GM18505 (cell line): ENCODE results near the gene ACTA2.

Experiments used
- ATAC-seq: cut with Tn5 transposase; IDR thresholded peaks from one replicate; pipeline ENCODE4 v1.9.1; 2021; ENCODE audit not compliant: unreplicated experiment
- POLR2A ChIP-seq: IDR thresholded peaks from 4 replicates; pipeline ENCODE4 v1.6.1; 2011; ENCODE audit warnings: borderline replicate concordance; ENCODE audit not compliant: insufficient read depth, insufficient read length; ENCODE audit errors: extremely low read depth

Gene ACTA2

DNA sequence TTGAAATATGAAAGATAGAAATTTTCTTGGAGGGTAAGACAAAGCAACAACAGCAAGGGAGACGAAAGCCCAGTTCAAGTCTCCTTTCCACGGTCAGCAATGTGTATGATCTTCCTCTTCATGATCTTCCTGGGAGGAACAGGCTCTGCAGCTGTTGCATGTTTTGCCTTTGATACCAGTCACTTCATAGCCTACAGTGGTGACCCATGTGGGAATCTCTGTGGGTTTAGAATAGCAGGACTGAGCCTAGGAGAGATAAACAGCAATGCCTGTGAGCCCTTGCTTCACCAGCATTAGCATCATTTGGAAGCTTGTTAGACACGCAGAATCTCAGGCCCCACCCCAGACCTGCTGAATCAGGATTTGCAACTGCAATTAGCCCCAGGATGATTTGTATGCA, 40.7 kb downstream of the ACTA2 start:
- TF ChIP-seq POLR2A = no peak
- ATAC-seq = no peak

DNA sequence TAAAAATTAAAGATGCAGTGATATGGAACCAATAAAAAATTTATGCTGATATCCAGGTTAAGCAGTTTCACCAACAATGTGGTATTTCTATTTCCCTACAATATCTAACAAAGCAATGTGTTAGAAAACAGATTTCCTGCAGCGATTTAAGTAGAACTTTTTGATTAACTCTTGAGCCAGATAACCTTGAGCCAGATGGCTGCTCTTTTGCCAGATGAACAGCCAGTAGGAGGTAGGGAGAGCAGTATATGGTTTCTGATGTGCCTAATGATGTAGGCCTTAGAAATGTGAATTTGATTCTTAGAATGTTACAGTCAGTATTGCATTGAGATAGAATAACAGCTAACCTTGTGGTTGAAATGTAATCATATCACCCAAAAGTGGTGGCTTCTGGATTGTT, 41.5 kb downstream of the ACTA2 start:
- no peak for TF ChIP-seq POLR2A
- ATAC-seq = no peak

DNA sequence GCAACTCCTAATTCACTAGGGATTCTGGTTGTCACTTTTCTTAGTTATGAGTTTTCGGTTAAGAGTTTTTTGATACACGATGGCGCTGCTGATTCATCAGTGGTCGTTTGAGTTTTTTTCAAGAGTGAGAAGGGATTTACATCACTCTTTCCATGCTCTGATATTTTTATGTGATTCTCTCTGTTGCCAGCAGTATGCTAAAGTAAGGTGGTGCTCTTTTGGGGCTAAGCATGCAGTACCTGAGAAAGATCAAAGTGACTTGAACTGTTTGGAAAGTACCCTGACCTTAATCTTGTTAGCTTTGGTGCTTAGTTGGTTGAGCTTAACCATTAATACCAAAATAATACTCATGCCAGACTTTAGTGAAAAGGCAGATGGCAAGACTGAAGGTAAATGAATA, 44.4 kb downstream of the ACTA2 start:
- no peak for ATAC-seq
- TF ChIP-seq POLR2A = no peak

DNA sequence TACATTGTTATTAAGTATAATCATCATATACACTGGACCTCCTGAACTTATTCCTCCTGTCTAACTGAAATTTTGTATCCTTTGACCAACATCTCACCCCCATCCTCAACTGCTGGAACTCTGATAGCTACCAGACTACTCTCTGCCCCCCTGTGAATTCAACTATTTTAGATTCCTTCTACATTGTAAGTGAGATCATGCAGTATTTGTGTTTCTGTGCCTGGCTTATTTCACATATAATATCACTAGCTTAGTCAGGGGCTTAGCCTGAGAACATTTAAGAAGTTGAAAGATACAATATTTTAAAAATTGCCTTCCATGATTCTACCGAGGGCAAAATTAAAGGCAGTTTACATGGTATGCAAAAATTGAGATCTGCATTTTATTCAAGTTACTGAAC, 45.7 kb downstream of the ACTA2 start:
- no peak for TF ChIP-seq POLR2A
- no peak for ATAC-seq

DNA sequence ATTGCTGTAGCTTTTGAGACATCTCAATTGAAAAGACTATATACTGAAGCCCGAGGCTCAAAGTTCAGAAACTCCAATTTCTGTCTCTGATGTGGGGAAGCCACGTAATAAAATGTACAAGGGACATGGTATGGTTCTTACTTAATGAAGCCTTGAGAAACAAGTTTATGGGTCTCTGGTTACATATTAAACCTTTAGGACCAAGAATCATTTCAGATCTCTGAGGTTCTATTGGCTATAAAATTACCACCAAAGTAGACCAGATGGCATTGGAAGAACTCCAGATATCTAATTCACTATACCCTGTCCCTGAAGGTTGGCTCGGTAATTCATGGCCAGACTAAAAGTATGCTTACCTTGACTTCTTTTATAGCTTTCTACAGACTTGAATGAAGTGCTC, 48.9 kb downstream of the ACTA2 start:
- no peak for ATAC-seq
- no peak for TF ChIP-seq POLR2A

DNA sequence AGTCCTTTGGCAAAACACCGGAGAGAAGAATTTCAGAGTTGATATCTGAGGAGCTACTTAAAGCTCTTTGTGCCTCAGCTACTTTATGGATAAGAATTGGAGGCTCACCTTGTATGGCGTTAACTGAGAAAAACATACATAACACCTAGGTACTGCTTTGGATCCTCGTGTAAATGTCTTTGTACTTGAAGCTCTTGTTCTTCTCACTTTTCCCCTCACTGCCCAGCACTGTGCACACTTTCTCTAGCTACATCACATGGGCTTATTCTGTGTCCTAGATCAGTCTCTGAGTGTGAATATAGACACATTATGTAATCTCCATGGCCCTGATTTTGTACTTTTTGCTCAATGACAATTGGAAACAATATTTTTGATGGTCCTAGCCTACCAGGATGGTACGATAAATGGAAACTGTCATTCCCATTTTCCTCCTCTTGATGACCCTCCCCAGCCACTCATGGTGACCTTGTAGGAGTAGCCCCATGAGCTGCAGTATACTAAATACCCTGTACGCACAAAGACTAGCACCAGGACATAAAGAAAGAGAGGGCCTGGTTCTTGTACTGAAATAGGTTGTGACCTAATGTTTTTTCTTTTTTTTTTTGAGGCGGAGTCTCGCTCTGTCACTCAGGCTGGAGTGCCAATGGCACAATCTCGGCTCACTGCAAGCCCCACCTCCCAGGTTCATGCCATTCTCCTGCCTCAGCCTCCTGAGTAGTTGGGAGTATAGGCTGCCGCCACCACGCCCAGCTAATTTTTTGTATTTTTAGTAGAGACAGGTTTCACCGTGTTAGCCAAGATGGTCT, 50.4 kb downstream of the ACTA2 start:
- TF ChIP-seq POLR2A = no peak
- peak; percentile 43 for ATAC-seq

DNA sequence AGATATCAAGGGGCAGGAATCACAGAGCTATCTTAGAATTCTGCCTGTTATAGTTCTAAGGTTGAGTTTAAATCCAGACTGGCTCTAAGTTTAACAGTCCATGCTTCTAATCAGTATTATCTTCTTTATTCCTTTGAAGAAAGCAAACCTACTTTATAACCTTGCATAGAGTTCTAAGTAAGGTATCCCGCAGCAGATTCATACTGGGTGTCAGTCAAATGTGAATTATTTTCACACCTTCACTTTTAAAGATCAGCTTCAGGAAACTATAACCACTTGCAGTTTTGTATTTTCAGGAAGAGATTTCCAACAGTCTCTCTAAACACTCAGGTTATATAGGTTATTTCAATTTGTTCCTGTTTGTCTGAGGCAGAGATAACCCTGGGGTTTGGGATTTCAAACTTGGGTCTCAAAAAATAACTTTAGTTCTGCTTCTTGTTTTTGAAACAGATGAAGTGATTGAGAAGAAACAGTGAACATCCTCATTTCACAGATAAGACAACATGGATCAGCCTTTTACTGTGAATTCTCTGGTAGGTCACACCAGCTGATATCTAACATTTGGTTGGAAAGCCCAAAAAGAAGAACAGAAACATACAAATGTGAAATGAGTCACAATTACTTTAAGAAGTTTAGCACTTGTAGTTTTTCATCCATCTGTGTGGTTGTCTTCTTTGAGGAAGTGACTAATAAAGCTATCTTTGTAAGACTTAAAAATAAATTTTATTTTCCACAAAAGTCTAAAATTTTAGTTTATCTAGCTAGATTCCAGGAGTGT, 51.2 kb downstream of the ACTA2 start:
- ATAC-seq = peak; percentile 81
- TF ChIP-seq POLR2A = peak; percentile 5

DNA sequence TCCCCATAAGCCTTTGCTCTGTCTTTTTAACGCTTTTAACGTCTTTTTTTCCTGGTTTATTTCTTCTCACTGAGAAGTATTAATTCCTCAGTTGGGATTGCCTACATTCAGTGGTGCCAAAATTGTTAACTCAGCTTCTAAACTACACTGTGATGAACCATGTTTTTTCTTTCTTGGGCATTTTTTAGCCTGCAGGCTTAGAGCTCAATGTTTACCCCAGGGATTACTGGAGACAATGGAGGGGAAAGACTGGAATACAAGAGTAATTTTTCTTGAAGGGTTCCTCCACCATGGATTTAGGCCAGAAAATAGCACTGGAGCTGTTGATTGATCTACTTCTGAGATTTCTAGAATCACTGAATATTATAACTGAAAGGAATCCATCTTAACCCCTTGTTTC, 52.7 kb downstream of the ACTA2 start:
- TF ChIP-seq POLR2A = no peak
- ATAC-seq = no peak

DNA sequence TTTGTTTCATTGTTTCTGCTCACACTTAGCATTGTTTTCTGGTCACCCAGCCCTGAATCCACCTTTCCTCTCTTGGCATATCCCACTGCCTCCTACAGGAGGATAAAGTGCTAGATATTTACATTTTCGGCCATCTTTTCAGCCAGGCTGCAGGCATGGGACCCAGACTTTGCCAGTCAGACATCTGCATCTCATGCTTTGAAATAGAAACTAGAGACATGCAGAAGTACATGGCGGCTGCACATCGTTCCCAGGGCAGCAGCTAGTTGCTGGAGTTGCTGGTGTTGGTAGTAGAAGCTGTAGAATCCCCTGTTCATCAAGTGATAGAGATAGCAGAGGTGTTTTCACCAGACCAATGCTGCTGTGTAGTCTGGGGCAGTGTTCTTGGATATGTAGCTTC, 53.8 kb downstream of the ACTA2 start:
- no peak for TF ChIP-seq POLR2A
- ATAC-seq = no peak

DNA sequence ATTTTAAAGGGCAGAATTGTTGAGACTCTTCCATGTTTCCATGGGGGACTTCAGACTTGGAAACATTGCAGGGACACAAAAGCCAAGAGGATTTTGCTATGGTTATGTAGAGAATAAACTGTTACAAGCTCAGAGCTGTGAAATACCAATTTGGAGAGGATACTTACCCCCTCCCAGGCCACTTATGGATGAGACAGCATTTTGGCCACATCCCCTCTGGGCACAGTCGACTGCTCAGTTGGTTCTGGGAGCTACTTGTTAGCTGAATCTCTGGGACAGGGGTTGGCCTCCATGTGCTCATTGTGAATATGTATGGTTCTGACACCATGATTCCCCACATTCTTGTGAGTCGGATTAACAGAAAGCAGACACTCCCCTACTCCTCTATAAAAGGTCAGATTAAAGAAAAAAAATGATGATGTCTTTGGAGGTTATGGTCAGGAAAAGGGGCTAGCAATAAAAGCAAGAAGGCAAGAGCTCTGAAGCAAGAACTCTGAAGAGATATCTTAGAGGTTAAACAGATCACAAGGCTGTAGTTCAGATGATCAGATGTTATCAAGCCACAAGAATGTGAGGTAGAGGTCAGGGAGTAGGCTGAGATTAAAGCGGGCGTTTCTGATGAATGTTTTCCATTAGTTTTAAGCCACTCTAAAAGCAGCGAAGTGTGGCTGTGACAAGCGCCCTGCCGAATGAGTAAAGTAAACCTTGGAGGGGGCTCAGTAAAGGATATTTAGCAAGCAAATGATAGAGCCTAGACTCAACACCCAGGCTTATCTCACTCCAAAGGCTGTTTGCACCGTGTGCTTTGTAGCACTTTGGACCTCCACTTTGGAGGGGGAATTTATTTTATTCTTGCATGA, 55.3 kb downstream of the ACTA2 start:
- TF ChIP-seq POLR2A = no peak
- ATAC-seq = no peak

DNA sequence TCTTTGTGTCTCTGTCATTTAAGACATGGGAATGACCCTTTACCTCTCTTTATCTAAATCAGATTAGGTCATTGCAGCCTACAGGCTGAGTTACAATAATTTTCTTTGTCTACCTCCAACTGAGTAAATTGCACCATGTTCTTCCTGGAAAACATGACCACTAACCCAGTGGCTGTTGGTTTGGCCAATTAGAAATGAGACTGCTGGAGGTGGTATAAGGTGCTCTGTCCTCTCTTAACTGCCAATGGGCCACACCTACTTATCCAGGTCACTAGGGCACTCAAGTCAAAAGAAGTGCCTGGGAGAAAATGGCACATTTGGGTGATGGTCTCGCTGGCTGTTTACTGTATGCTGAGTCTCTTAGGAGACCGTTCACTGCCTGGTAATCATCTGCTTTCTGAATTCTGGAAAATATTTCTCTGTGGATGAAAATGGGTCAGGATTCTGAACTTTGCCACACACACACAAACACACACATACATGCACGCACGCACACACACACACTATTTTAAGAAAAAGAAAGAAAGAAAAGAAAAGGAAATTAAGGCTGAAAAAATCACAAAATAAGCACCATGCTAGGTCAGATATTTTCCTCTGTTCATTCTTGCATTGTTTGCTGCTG, 56.1 kb downstream of the ACTA2 start:
- no peak for ATAC-seq
- no peak for TF ChIP-seq POLR2A

DNA sequence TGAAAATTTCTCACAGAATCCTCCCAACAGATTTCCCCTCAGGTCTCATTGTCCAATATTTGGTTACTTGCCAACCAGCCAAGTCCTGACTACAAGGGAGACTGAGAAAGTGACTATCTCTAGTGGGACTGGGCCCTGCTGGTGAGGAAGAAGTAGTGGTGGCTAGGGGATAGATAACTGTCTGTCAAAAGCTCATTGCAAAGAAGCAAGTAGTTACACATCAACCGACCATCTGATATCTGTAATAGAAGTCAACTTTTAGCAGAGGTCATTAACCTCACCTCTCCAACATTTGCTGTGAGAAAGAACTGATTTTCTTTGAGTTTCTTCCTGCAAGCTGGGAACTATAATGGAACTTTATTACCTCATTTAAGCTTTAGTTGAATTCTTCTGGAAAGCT, 57.3 kb downstream of the ACTA2 start:
- ATAC-seq = no peak

DNA sequence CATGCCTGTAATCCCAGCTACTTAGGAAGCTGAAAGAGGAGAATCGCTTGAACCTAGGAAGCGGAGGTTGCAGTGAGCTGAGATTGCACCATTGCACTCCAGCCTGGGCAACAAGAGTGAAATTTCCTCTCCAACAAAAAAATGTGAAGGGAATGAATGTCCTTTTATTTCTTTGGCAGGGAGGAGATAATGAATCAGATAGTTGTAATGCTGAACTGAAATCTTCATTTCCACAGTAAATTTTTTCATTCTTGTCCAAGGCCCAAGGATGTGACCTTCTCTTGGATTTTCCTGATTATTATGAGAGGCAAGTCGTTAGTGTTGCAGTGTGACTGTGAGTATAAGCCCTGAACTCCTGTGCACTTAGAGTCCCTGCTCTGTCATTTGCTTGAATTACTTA, 59.0 kb downstream of the ACTA2 start:
- TF ChIP-seq POLR2A = no peak
- no peak for ATAC-seq

More for the DNA sequence above, 57.3 kb downstream of the ACTA2 start:
- no peak for TF ChIP-seq POLR2A
